ENCODE results near the gene KCNA2.
A peak's percentile ranks its signal among the peaks of the same experiment; 100 is the strongest.

Gene KCNA2

DNA sequence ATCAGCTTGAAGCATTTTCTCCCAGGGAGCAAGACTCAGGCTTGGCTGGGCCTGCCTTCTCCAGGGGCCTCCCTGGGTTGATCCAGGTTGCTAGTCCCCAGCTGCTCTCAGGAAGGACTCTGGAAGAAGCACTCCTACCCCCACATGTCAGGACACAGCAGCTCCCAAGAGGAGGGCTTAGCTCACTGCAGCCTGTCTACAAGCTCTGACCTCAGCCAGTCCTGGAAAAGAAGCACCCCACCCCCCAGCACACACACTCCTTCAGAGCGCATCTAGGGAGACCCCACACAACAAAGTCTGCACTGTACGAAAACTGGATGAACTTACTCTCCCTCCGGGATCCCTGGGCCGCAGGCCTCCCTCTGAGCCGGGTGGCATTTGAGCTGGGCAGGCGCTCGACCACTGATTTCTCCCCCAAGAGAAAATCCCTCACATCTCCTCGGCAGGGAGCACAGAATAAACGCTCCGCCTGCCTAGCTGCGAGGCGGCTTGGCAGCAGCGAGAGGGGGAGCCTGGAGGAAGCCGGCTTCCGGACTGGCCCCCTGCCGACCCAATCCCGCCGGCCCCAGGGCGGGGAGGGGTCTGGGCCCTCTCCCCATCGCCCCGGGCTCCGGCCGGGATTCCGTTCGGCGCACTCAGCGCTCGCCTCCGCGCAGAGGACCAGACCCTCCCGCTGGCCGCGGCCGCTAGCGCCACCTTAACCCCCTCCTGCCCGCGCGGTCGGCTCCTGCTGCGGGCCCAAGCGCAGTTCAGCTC lies at the start of gene KCNA2:
Gene KCNA2, minus strand, starts transcription at position 458 of the 756 bp plus-strand sequence. CDS start 1,576 bp downstream, outside the sequence.
- DNase-seq (ENCODE audit: low spot score) = no peak

- DNase-seq (ENCODE audit: low spot score) = no peak
Measured at GRCh38 chr1:110650609-110651008, 44.5 kb upstream of the KCNA2 start.

- DNase-seq (ENCODE audit: low spot score) = no peak
Measured at GRCh38 chr1:110648417-110648816, 42.3 kb upstream of the KCNA2 start.

- peak; percentile 75 for DNase-seq (ENCODE audit: low spot score)
Measured at GRCh38 chr1:110647254-110647891, 41.2 kb upstream of the KCNA2 start.

DNA sequence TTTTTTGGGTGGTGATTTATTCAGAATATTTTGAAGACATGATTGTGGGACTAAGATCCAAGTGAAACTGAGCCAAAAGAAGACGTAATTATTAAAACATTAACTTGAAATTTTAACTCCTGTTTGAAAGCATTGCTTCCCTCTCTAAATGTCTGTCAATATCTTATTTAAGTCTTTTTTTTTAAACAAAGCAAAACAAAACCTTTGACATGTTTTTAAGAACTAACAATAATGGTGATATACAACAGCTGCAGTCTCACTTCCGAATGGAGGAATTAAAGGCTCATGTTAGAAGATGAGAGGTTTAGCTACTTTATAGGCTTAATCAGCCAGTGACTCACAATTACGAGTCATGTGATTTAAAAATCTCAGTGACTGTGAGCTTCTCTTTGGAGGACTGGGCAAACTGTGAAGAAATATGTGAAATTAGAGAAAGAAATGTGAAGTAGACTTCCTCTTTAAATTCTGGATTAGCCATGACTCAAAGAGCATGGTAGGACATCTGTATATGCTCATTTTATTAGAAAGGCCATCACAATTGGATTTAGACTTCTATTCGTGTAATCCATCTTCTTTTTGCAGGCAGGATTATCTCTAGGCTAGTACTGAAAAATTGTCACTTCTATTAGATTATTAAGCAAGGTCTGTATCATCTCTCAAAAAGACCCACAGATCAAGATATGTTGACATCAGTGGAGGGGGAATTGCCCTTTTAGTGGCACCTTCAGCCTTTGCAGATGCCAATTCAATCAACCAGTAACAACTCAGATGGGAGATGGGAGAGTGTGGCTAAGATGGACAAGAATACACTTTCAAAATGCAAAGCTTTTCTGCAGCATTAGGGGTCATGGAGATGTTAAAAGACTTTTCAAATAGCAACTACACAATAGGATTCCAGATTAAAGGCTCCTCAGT lies 39.9 kb upstream of the KCNA2 start:
- DNase-seq (ENCODE audit: low spot score) = peak; percentile 63

- DNase-seq (ENCODE audit: low spot score) = no peak
Measured at GRCh38 chr1:110645211-110645610, 39.1 kb upstream of the KCNA2 start.

DNA sequence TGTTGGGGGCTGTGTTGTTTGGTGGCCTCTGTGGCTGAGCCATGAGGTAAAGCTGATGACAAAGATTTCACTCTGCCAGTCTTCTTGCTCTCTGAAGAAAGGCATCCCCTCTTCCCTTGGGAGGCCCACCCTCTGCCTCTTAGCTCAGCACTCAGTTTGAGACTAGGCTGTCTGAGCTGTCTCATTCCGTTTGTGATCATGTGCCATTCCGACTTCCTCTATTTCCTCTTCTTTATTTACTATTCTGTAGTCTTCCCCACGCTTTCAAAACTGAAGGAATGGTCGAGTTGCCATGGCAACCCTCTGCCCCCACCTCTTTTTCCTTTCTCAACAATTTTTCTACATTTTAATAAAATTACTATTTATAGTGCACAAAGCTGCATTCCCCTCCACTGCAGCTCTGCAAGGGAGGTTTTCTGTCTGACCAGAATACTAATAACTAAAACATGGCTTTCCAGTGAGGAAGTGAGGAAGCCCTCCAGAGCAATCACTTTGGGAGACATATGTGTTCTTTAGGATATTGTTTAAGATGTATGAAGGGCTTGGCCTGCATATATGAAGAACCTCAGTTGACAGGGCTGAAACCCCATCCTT lies 37.8 kb upstream of the KCNA2 start:
- DNase-seq (ENCODE audit: low spot score) = no peak

DNA sequence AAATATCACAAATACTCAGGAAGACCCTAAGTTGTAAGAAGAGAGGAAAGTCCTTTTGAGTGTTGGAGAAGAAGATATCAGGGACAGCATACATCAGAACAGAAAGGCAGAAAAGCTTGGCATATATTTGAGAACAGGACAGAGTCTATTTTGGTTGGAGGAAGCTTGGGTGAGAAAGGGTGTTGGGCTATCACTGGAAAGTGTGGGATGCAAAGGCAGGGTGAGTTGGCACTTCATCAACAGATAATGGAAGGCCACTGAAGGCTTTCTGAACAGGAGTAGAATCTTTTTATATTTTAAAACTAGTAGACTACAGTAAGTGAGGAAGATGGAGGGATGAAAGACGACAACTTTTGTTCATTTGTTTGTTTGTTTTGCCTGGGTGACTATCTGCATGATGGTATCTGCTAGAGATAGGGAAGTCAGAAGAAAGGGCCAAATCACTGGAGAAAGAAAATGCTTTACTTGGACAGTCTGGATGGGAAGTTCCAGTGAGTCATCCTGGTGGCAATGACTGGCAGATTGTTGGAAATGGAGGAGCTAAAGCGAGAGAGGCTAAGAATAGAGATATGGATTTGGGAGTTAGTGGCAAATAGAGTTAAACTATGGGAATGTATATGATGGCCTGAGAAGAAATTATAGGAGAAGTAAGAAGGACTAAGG lies 33.7 kb upstream of the KCNA2 start:
- DNase-seq (ENCODE audit: low spot score) = no peak

DNA sequence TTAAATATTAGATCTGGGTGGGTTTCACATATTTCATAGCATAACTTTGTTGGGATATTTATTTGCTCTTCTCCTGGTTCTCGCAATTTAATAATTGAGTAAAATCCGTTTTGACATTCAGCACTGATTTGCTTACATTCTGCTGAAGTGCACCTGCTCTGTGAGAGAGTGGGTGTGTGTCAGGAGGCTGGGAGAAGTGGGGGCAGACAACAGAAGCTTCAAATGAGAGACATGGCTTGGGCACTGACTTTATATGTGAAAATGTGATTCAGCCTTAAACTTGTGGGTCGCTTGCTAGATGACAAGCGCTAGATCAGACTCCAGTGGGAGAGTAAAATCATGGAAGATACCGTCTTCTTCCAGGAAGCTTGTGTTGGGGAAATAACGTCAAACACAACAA lies 32.4 kb upstream of the KCNA2 start:
- DNase-seq (ENCODE audit: low spot score) = no peak

- DNase-seq (ENCODE audit: low spot score) = no peak
Measured at GRCh38 chr1:110638058-110638457, 31.9 kb upstream of the KCNA2 start.

GRCh38 chr1:110637475-110637874 lies 31.3 kb upstream of the KCNA2 start:
- DNase-seq (ENCODE audit: low spot score) = no peak

DNA sequence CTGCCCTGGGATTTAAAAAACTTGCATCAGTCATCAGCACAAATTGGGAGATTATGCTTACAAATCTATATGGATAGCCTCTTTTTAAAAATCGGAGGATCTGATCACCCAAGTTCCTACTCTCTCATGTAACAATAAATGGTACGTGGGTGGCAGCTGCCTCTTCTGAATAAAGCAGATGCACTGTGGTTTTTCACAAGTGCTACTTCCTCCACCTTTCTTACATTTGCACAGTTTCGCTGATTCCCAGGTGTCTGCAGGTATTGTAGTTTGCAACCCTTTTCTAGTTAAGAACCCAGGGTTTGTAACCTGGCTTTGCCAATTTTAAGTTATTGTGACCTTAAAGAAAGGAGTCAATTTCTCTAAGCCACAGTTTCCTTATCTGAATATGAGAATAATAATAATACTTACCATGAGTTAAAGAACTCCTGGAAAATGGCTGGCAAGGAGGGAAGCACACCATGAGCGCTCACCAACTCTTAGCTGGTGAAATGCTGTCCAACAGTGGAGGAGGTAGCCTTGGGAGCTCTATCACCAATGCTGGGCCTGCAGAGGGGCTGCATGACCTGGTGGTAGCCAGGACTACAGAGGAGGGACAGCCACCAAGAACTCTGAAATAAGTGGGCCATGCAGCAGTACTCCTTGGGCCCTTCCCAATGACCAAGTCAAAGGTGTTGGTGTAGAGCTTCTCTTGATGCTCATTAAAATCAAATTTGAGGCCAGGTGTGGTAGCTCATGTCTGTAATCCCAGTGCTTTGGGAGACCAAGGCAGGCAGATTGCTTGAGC lies 30.2 kb upstream of the KCNA2 start:
- DNase-seq (ENCODE audit: low spot score) = peak; percentile 45

DNA sequence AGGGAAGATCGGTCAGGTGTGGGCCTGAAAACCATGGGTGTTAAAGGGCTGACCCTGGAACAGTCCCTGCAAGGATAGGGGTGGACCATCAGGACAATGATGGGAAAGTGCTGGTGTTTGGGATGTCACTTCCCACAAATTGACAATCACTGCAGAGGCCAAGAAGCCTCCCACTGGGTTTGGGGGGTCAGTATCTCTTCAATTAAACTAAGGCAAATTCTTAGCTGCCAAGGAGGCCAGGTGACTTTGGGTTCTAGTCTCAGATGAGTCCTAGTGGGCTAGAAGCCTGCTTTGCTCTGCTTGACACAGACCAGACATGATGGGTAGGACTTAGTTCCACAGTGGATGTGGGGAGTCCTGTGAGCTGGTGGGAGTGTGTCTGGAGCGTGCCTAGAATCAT lies 29.3 kb upstream of the KCNA2 start:
- DNase-seq (ENCODE audit: low spot score) = no peak

- DNase-seq (ENCODE audit: low spot score) = peak; percentile 76
Measured at GRCh38 chr1:110634455-110635311, 28.5 kb upstream of the KCNA2 start.

- DNase-seq (ENCODE audit: low spot score) = no peak
Measured at GRCh38 chr1:110634086-110634454, 27.9 kb upstream of the KCNA2 start.

- DNase-seq (ENCODE audit: low spot score) = no peak
Measured at GRCh38 chr1:110633646-110634030, 27.5 kb upstream of the KCNA2 start.

GRCh38 chr1:110631836-110632620 lies 25.9 kb upstream of the KCNA2 start:
- no peak for DNase-seq (ENCODE audit: low spot score)

- DNase-seq (ENCODE audit: low spot score) = peak; percentile 91
Measured at GRCh38 chr1:110630839-110631663, 24.9 kb upstream of the KCNA2 start.

All from CD4-positive, alpha-beta T cell treated with Interleukin-15 for 4 hours (primary cell).